ENCODE data around the gene CNTNAP3B.
"Not testable (repeated sequence)": the region's sequence is repeated elsewhere in the genome, so short reads cannot be mapped to it uniquely, and the experiment has no call there.

CNTNAP3B gene

DNA sequence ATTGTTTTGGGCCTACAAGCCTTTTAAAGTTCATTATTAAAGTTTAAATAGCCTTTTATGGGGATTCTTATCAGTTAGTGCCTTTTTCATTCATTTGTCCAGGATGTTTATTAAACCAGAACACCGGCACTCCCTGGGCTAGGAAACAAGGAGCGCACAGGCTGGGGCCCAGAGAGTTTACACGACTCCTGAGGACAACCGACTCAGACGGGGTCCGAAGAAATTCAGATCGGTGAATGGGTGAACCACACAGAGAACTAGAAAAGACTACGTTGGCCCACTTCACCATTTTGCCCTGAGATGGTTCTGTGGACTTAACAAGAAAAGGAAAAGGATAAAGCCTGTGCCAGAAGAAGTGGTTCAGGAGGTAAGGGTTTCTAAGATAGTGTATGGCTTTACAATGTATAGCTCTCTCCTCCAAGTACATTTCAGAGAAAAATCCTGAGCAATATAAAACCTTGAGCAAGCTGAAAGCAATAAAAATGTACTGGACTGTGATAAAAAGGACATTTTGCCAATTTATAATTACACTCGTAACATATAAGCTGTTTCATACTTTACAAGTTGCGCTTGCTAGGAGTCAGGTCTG lies 84.7 kb downstream of the CNTNAP3B start:
- H3K27ac ChIP-seq; H3K4me3 ChIP-seq; H3K9me3 ChIP-seq; intact Hi-C loops (cut with DNase I; ENCODE audit: low total_unique reads); DNase-seq; H3K36me3 ChIP-seq; H3K27me3 ChIP-seq; H3K4me1 ChIP-seq: not testable (repeated sequence)

DNA sequence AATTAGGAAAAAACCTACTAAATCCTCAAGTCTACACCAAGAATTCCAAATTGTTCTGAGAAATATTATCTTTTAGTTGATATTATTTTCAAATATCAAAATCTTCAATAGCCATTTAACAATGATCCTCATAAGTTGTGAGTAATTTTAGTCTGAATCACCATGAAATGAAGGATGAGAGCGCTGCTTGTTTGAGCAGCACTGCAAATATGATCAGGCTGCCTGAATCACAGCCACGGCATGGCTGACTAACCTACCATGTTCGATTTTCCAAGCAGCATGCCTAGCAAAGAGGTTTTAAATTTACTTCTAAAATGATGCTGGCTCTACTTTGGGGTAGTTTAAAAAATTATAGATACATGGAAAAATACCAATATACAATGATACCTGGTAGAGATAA lies 95.7 kb downstream of the CNTNAP3B start:
- H3K4me3 ChIP-seq; H3K27ac ChIP-seq; intact Hi-C loops (cut with DNase I; ENCODE audit: low total_unique reads); DNase-seq; H3K4me1 ChIP-seq; H3K27me3 ChIP-seq; H3K9me3 ChIP-seq; H3K36me3 ChIP-seq: not testable (repeated sequence)

DNA sequence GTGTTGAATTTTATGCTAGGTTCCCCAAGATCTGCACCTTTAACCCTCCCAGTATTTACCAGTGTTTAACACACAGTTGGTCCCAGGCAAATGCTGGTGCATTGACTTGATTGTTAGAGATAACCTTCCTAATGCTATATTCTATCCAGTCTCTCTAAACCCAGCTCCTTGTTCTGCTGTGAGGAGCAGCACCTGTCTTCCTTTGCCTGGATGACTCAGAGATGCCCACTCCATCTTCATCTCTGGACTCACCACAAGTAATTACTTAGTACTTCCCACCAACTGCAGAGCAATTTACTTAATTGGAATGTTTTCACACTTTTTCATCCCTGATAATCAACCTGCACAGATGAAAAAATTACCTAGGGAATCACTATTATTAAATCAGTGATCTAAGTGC lies 108.6 kb downstream of the CNTNAP3B start:
- H3K27ac ChIP-seq; H3K36me3 ChIP-seq; H3K4me3 ChIP-seq; H3K9me3 ChIP-seq; DNase-seq; H3K4me1 ChIP-seq; intact Hi-C loops (cut with DNase I; ENCODE audit: low total_unique reads); H3K27me3 ChIP-seq: not testable (repeated sequence)

DNA sequence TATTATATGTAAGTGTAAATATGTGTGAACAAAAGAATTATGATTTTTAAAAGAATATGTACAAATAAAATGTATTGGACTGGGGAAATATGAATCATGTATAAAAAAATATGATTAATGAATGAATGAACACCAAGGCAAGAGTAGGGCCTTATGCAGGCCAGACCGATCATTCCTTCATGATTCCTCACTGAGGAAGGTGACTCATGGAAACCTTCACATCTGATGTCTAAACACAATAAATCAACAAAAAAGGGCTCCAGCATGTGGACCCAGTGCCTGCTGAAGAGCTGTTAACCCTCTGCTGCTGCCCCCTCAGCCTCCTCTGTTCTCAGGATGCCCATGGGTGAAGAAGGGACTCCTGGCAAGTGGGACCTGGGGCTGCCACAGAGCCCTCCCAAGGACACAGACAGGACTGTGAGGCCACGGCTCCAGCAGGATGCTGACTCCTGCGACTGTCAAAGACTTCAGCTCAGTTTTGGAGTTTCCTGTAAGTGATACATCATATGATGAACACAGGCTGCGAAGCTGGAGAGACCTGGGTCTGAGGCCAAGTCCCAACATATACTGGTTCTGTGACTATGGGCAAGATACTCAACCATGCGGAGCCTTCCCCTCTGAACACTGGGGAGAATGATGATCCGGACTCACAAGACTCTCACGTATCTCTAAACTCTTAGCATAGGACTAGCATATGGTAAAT lies 110.9 kb downstream of the CNTNAP3B start:
- intact Hi-C loops (cut with DNase I; ENCODE audit: low total_unique reads); H3K36me3 ChIP-seq; H3K27me3 ChIP-seq; H3K4me3 ChIP-seq; DNase-seq; H3K4me1 ChIP-seq; H3K27ac ChIP-seq; H3K9me3 ChIP-seq: not testable (repeated sequence)

DNA sequence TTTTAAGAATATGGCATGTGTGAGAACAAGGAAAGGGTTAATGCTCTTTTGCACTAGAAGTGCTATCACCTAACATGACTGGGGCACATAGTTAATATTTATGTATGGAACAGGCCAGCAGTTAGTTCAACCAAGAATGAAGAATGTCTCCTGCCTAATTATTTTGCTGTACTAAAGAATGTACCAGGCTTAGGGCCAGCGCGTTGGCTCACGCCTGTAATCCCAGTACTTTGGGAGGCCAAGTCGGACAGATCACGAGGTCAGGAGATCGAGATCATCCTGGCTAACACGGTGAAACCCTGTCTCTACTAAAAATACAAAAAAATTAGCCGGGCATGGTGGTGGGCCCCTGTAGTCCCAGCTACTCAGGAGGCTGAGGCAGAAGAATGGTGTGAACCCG lies 114.9 kb downstream of the CNTNAP3B start:
- intact Hi-C loops (cut with DNase I; ENCODE audit: low total_unique reads); DNase-seq; H3K27me3 ChIP-seq; H3K27ac ChIP-seq; H3K4me3 ChIP-seq; H3K9me3 ChIP-seq; H3K4me1 ChIP-seq; H3K36me3 ChIP-seq: not testable (repeated sequence)

DNA sequence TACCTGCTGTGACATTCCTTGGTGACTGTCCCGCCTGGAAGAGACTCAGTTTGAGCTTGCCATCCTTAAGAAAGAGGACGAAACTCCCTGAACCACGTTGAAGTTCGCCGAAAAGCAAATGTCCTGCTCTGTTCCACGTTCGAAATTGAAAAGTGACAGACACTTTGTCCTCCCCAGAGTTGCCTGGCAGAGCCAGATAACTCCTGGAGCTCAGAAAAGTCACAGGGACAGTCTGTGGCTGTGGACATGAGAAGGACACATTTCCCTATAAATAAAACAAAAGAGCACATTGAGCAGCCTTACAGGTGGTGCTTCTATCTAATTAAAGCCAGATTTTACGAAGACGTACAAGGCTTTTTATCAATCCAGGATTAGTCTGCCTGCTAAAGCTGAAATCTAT lies 137.6 kb downstream of the CNTNAP3B start:
- not testable (repeated sequence) for H3K27me3 ChIP-seq

DNA sequence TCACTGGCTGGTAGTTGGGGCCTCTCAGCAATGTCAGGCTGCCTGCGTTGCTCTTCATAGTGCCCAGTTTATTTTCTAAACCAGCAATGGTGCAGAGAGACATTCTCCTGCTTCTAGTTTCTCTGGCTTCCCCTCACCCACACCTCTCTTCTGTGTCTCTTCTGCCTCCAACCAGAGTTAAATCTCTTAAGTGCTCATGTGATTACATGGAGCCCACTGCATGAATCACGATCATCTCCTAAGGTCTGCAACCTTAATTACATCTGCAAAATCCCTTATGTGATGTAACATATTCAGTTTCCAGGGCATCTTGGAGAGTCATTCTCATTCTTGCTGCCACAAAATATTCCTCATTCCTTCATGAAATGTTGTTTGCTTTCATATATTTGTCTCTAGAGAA lies 149.0 kb downstream of the CNTNAP3B start:
- H3K9me3 ChIP-seq; H3K36me3 ChIP-seq; H3K27me3 ChIP-seq; intact Hi-C loops (cut with DNase I; ENCODE audit: low total_unique reads); H3K27ac ChIP-seq; H3K4me1 ChIP-seq; DNase-seq; H3K4me3 ChIP-seq: not testable (repeated sequence)

More for the DNA sequence above, 137.6 kb downstream of the CNTNAP3B start:
- H3K4me3 ChIP-seq; H3K4me1 ChIP-seq; DNase-seq; H3K27ac ChIP-seq; H3K36me3 ChIP-seq; intact Hi-C loops (cut with DNase I; ENCODE audit: low total_unique reads); H3K9me3 ChIP-seq: not testable (repeated sequence)

DNA sequence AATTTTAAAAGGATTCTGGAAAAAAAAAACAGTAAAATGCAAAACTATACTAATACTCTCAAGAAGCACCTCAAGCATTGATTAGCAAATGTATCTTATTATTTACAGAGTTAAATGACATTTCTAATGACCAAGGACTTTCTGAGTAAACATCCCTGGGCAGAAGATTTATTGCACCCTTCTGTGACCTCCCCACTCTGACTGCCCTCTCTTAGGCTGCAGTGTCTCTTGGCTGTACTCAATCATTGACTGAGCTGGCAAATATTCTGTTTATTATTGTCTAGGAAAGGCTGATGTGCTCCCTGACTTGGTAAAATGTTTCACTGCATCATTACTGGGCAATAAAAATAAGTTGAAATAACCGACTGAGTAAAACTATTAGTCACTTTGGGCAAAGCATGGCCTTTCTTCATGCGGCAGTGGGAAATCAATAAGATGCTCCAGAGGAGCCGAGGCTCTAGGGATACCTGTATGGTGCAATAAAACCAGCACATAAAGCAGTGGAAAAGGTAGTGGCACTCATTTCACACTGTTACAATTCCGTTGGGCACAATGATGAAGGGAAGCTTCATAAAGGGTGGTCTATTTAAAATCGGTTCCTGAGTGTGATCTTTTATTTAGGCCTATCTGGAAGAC lies 151.1 kb downstream of the CNTNAP3B start:
- intact Hi-C loops (cut with DNase I; ENCODE audit: low total_unique reads); H3K27me3 ChIP-seq; DNase-seq; H3K27ac ChIP-seq; H3K4me3 ChIP-seq; H3K9me3 ChIP-seq; H3K4me1 ChIP-seq; H3K36me3 ChIP-seq: not testable (repeated sequence)

DNA sequence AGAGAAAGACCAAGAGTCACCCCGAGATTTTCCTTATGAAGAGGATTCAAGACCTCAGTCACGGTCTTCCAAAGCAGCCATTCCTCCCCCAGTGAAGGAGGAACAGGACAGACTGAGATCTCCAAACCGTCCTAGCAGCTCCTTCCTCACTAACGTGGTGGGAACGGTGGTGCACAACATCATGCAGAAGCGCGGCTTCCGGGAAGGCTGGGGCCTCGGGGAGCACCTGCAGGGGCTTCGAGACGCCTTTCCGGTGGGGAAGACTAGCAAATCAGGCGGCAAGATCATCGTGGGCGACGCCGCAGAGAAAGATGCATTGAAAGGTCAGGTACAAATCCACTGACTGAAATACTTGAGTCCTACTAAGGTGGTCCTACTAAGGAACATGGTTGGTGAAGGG lies 154.3 kb downstream of the CNTNAP3B start:
- DNase-seq; H3K27me3 ChIP-seq; H3K4me1 ChIP-seq; H3K4me3 ChIP-seq; H3K9me3 ChIP-seq; intact Hi-C loops (cut with DNase I; ENCODE audit: low total_unique reads); H3K27ac ChIP-seq; H3K36me3 ChIP-seq: not testable (repeated sequence)

DNA sequence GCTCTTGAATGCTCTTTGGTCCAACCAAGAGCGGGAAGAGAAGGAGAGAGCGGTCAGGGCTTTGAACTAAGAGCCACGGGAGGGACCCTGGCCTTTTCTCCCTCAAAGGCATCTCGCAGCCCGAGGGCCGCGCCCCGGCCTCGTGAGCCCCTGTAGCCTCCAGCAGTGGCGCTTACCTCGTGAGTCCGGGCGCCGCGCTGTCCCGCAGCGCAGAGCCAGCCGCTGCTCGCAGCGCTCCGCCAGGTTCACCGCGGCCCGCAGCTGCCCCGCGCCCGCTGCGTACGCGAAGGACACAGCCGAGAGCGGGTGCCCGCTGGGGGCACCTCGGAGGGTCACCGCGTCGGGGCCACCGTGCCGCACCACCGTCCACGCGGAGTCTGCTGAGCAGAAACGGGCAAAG lies 176.2 kb downstream of the CNTNAP3B start:
- H3K4me1 ChIP-seq; H3K9me3 ChIP-seq; H3K36me3 ChIP-seq; DNase-seq; H3K4me3 ChIP-seq; H3K27me3 ChIP-seq; intact Hi-C loops (cut with DNase I; ENCODE audit: low total_unique reads); H3K27ac ChIP-seq: not testable (repeated sequence)

DNA sequence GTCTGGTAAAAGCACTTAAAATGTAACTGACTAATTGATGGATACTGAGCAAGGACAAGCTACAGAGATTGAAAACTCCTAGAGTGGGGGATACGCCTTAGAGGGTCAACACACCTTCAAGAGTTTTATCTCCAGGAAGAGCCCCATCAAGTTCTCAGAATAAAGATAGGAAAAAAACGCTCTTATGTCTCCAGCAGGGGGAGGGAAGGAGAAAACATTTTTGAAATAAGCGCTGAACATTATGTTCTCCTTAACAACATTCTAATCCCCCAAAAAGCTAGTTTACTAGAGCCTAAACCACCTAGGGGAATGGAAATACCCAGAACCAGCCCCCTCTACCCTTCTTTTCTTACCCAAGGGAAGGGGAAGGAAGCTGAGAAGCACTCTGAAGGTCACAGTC lies 187.5 kb downstream of the CNTNAP3B start:
- H3K4me1 ChIP-seq; DNase-seq; H3K4me3 ChIP-seq; H3K27ac ChIP-seq; H3K27me3 ChIP-seq; H3K9me3 ChIP-seq; intact Hi-C loops (cut with DNase I; ENCODE audit: low total_unique reads); H3K36me3 ChIP-seq: not testable (repeated sequence)

DNA sequence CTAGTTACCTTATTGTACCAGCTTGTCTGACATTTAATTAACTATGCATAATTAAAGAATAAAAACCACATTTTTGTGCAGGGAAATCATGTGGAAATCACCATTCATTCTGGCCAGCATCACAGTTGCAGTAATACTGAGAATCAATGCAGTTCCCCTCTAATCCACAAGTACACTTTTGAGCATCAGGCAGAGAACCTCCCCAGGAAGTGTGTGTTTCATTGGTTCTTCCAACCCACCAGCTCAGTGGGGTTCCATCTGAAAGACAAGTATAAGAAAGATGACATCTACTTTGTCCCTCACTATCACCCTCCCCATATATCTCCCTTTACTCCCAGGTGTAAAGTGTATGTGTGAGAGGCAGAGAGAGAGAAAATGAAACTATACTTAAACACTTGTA lies 191.1 kb downstream of the CNTNAP3B start:
- H3K9me3 ChIP-seq; H3K4me3 ChIP-seq; DNase-seq; H3K36me3 ChIP-seq; H3K27ac ChIP-seq; H3K4me1 ChIP-seq; intact Hi-C loops (cut with DNase I; ENCODE audit: low total_unique reads); H3K27me3 ChIP-seq: not testable (repeated sequence)

DNA sequence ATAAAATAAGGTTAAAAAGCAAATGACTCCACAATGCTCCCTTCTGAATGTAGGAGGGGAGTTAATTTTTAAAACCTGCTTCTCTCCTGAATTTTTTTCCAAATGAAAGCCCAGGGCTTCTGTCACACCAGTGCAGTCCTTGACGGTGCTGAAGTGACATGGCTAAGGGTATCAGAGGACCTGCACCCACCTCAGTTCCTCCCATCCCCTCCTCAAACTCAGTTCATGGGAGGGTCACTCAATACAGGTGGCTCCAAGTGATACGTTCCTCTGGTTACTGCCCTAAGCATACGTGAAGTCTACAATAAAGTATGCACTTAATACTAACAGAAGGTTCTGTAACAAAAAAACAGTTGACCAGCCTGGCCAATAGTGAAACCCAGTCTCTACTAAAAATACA lies 193.5 kb downstream of the CNTNAP3B start:
- intact Hi-C loops (cut with DNase I; ENCODE audit: low total_unique reads); DNase-seq; H3K4me1 ChIP-seq; H3K36me3 ChIP-seq; H3K9me3 ChIP-seq; H3K27me3 ChIP-seq; H3K27ac ChIP-seq; H3K4me3 ChIP-seq: not testable (repeated sequence)

DNA sequence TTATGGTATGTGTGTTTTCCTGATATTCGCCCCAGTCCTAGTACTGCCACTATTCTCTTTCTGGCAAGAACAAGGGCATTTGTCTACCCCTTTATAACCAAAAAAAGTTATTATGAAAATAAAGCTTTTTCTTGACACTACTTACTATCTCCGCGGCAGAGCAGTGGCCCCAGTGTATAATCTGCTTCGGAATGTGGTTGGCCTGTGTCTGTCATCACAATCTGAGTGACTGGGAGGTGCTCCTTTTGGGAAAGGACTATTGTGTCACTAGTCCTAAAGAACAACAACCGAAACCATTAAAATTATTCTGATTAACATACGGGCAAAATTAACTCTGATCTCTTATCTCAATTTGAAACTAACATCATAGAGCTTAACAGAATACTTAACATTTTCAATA lies 200.1 kb downstream of the CNTNAP3B start:
- H3K9me3 ChIP-seq; H3K4me3 ChIP-seq; H3K4me1 ChIP-seq; H3K27ac ChIP-seq; H3K36me3 ChIP-seq; intact Hi-C loops (cut with DNase I; ENCODE audit: low total_unique reads); DNase-seq; H3K27me3 ChIP-seq: not testable (repeated sequence)

Data from tibial artery (tissue), 4 donors.